Measurements from ENCODE around the gene PAX6. TPM values are rescaled to one million over a fixed set of nuclear protein-coding genes. Genes with fewer than 3 reads are reported as not detected.

Gene PAX6
- polyA plus RNA-seq, 2 donors = 0.08 to 0.10 TPM

- Histone ChIP-seq H3K27ac (ENCODE audit: low read depth in 2 of 2, low read length in 1 of 2) (no peak overlapping the region), H3K4me3 (ENCODE audit: low read depth in 1 of 2, low read length in 2 of 2) (no peak overlapping the region), H3K27me3 (ENCODE audit: control insufficient read depth in 1 of 2, insufficient read depth in 2 of 2, low read length in 2 of 2) (peaks cover 18 to 59% of the 10 kb centered on the region in 2 donors), H3K36me3 (ENCODE audit: control insufficient read depth in 2 of 2, insufficient read depth in 2 of 2, low read length in 1 of 2) (no peaks in the 10 kb centered on the region), H3K4me1 (ENCODE audit: control insufficient read depth in 2 of 2, insufficient read depth in 2 of 2, low read length in 1 of 2) (peaks cover 0 to 3% of the 10 kb centered on the region in 2 donors), H3K9me3 (ENCODE audit: control insufficient read depth in 2 of 2, insufficient read depth in 1 of 2, low read depth in 1 of 2, low read length in 1 of 2) (peaks cover 4 to 12% of the 10 kb centered on the region in 2 donors)
- WGBS, 2 donors = 51 to 52% methylated on average over 12 to 14 of the region's 14 CpGs
These were observed 12.0 kb upstream of the PAX6 start for GRCh38 chr11:31822927-31823643.

- 35 to 48% methylated on average over 17 of the region's 17 CpGs for WGBS, 2 donors
- Histone ChIP-seq H3K36me3 (ENCODE audit: control insufficient read depth in 2 of 2, insufficient read depth in 2 of 2, low read length in 1 of 2) (no peaks in the 10 kb centered on the region), H3K4me3 (ENCODE audit: low read depth in 1 of 2, low read length in 2 of 2) (no peak overlapping the region), H3K9me3 (ENCODE audit: control insufficient read depth in 2 of 2, insufficient read depth in 1 of 2, low read depth in 1 of 2, low read length in 1 of 2) (peaks cover 4 to 14% of the 10 kb centered on the region in 2 donors), H3K27me3 (ENCODE audit: control insufficient read depth in 1 of 2, insufficient read depth in 2 of 2, low read length in 2 of 2) (peaks cover 18 to 60% of the 10 kb centered on the region in 2 donors), H3K27ac (ENCODE audit: low read depth in 2 of 2, low read length in 1 of 2) (no peak overlapping the region), H3K4me1 (ENCODE audit: control insufficient read depth in 2 of 2, insufficient read depth in 2 of 2, low read length in 1 of 2) (peaks cover 3% of the 10 kb centered on the region in 2 donors)
These were observed 11.2 kb upstream of the PAX6 start for GRCh38 chr11:31822175-31822926.

- WGBS, 2 donors = 18 to 20% methylated on average over 8 of the region's 8 CpGs
- Histone ChIP-seq H3K36me3 (ENCODE audit: control insufficient read depth in 2 of 2, insufficient read depth in 2 of 2, low read length in 1 of 2) (no peaks in the 10 kb centered on the region), H3K27me3 (ENCODE audit: control insufficient read depth in 1 of 2, insufficient read depth in 2 of 2, low read length in 2 of 2) (peaks cover 18 to 60% of the 10 kb centered on the region in 2 donors), H3K27ac (ENCODE audit: low read depth in 2 of 2, low read length in 1 of 2) (no peak overlapping the region), H3K4me1 (ENCODE audit: control insufficient read depth in 2 of 2, insufficient read depth in 2 of 2, low read length in 1 of 2) (peaks cover 4 to 6% of the 10 kb centered on the region in 2 donors), H3K9me3 (ENCODE audit: control insufficient read depth in 2 of 2, insufficient read depth in 1 of 2, low read depth in 1 of 2, low read length in 1 of 2) (peaks cover 4 to 14% of the 10 kb centered on the region in 2 donors), H3K4me3 (ENCODE audit: low read depth in 1 of 2, low read length in 2 of 2) (no peak overlapping the region)
These were observed 10.6 kb upstream of the PAX6 start for GRCh38 chr11:31821766-31822165.

- no peak overlapping the region for H3K27ac ChIP-seq (ENCODE audit: low read depth in 2 of 2, low read length in 1 of 2)
- no peaks in the 10 kb centered on the region for H3K36me3 ChIP-seq (ENCODE audit: control insufficient read depth in 2 of 2, insufficient read depth in 2 of 2, low read length in 1 of 2)
- H3K27me3 ChIP-seq (ENCODE audit: control insufficient read depth in 1 of 2, insufficient read depth in 2 of 2, low read length in 2 of 2) = peaks cover 18 to 63% of the 10 kb centered on the region in 2 donors
- H3K4me1 ChIP-seq (ENCODE audit: control insufficient read depth in 2 of 2, insufficient read depth in 2 of 2, low read length in 1 of 2) = peaks cover 4 to 9% of the 10 kb centered on the region in 2 donors
- WGBS, 2 donors = 14 to 17% methylated on average over 5 of the region's 5 CpGs
- H3K4me3 ChIP-seq (ENCODE audit: low read depth in 1 of 2, low read length in 2 of 2) = no peak overlapping the region
- peaks cover 4 to 14% of the 10 kb centered on the region in 2 donors for H3K9me3 ChIP-seq (ENCODE audit: control insufficient read depth in 2 of 2, insufficient read depth in 1 of 2, low read depth in 1 of 2, low read length in 1 of 2)
These were observed 10.2 kb upstream of the PAX6 start for GRCh38 chr11:31821235-31821764.

- WGBS, 2 donors = 10 to 17% methylated on average over 15 of the region's 15 CpGs
- Histone ChIP-seq H3K36me3 (ENCODE audit: control insufficient read depth in 2 of 2, insufficient read depth in 2 of 2, low read length in 1 of 2) (no peaks in the 10 kb centered on the region), H3K4me3 (ENCODE audit: low read depth in 1 of 2, low read length in 2 of 2) (no peak overlapping the region), H3K9me3 (ENCODE audit: control insufficient read depth in 2 of 2, insufficient read depth in 1 of 2, low read depth in 1 of 2, low read length in 1 of 2) (peaks cover 4 to 12% of the 10 kb centered on the region in 2 donors), H3K27ac (ENCODE audit: low read depth in 2 of 2, low read length in 1 of 2) (no peak overlapping the region), H3K27me3 (ENCODE audit: control insufficient read depth in 1 of 2, insufficient read depth in 2 of 2, low read length in 2 of 2) (peaks cover 18 to 72% of the 10 kb centered on the region in 2 donors), H3K4me1 (ENCODE audit: control insufficient read depth in 2 of 2, insufficient read depth in 2 of 2, low read length in 1 of 2) (peaks cover 4 to 13% of the 10 kb centered on the region in 2 donors)
These were observed 9.3 kb upstream of the PAX6 start for GRCh38 chr11:31820438-31820818.

GRCh38 chr11:31819621-31820437 is 8.7 kb upstream of the PAX6 start:
- 20 to 21% methylated on average over 49 to 55 of the region's 55 CpGs for WGBS, 2 donors
- Histone ChIP-seq H3K4me1 (ENCODE audit: control insufficient read depth in 2 of 2, insufficient read depth in 2 of 2, low read length in 1 of 2) (peaks cover 4 to 13% of the 10 kb centered on the region in 2 donors), H3K4me3 (ENCODE audit: low read depth in 1 of 2, low read length in 2 of 2) (no peak overlapping the region)

GRCh38 chr11:31818874-31819331 is 7.8 kb upstream of the PAX6 start:
- Histone ChIP-seq H3K4me1 (ENCODE audit: control insufficient read depth in 2 of 2, insufficient read depth in 2 of 2, low read length in 1 of 2) (peaks cover 6 to 16% of the 10 kb centered on the region in 2 donors), H3K36me3 (ENCODE audit: control insufficient read depth in 2 of 2, insufficient read depth in 2 of 2, low read length in 1 of 2) (no peaks in the 10 kb centered on the region), H3K27me3 (ENCODE audit: control insufficient read depth in 1 of 2, insufficient read depth in 2 of 2, low read length in 2 of 2) (peaks cover 18 to 71% of the 10 kb centered on the region in 2 donors), H3K4me3 (ENCODE audit: low read depth in 1 of 2, low read length in 2 of 2) (no peak overlapping the region), H3K9me3 (ENCODE audit: control insufficient read depth in 2 of 2, insufficient read depth in 1 of 2, low read depth in 1 of 2, low read length in 1 of 2) (peaks cover 4 to 12% of the 10 kb centered on the region in 2 donors), H3K27ac (ENCODE audit: low read depth in 2 of 2, low read length in 1 of 2) (no peak overlapping the region)
- WGBS, 2 donors = 12 to 15% methylated on average over 26 of the region's 26 CpGs

More at GRCh38 chr11:31819621-31820437, 8.7 kb upstream of the PAX6 start:
- Histone ChIP-seq H3K27me3 (ENCODE audit: control insufficient read depth in 1 of 2, insufficient read depth in 2 of 2, low read length in 2 of 2) (peaks cover 18 to 71% of the 10 kb centered on the region in 2 donors), H3K9me3 (ENCODE audit: control insufficient read depth in 2 of 2, insufficient read depth in 1 of 2, low read depth in 1 of 2, low read length in 1 of 2) (peaks cover 4 to 12% of the 10 kb centered on the region in 2 donors), H3K36me3 (ENCODE audit: control insufficient read depth in 2 of 2, insufficient read depth in 2 of 2, low read length in 1 of 2) (no peaks in the 10 kb centered on the region), H3K27ac (ENCODE audit: low read depth in 2 of 2, low read length in 1 of 2) (no peak overlapping the region)

- H3K27me3 ChIP-seq (ENCODE audit: control insufficient read depth in 1 of 2, insufficient read depth in 2 of 2, low read length in 2 of 2) = peaks cover 18 to 68% of the 10 kb centered on the region in 2 donors
- 12 to 16% methylated on average over 9 of the region's 9 CpGs for WGBS, 2 donors
- H3K4me1 ChIP-seq (ENCODE audit: control insufficient read depth in 2 of 2, insufficient read depth in 2 of 2, low read length in 1 of 2) = peaks cover 7 to 19% of the 10 kb centered on the region in 2 donors
- peaks cover 4 to 10% of the 10 kb centered on the region in 2 donors for H3K9me3 ChIP-seq (ENCODE audit: control insufficient read depth in 2 of 2, insufficient read depth in 1 of 2, low read depth in 1 of 2, low read length in 1 of 2)
- no peak overlapping the region for H3K27ac ChIP-seq (ENCODE audit: low read depth in 2 of 2, low read length in 1 of 2)
- H3K4me3 ChIP-seq (ENCODE audit: low read depth in 1 of 2, low read length in 2 of 2) = no peak overlapping the region
- no peaks in the 10 kb centered on the region for H3K36me3 ChIP-seq (ENCODE audit: control insufficient read depth in 2 of 2, insufficient read depth in 2 of 2, low read length in 1 of 2)
These were observed 7.3 kb upstream of the PAX6 start for GRCh38 chr11:31818425-31818755.
